Sigmoid colon (tissue), 7 donors: ENCODE data around the gene HERC4. TPM values are rescaled to one million over a fixed set of nuclear protein-coding genes. Genes with fewer than 3 reads are reported as not detected.
"Not testable (repeated sequence)": the region's sequence is repeated elsewhere in the genome, so short reads cannot be mapped to it uniquely, and the experiment has no call there.

Source experiments
- DNase-seq: peaks from one replicate; pipeline ENCODE4 v3.0.0-alpha.2; 2019
- H3K27ac ChIP-seq, 4 donors: fragments of 200-600 bp; sonication (generic); one replicate each; pipeline ENCODE4 v1.5.1; 2016 to 2019; ENCODE audit warnings: mild to moderate bottlenecking in 1 of 4
- H3K27me3 ChIP-seq, 3 donors: fragments of 200-600 bp; sonication (generic); one replicate each; pipeline ENCODE4 v1.5.1; 2019; ENCODE audit warnings: mild to moderate bottlenecking in 1 of 3
- H3K36me3 ChIP-seq, 4 donors: fragments of 200-600 bp; sonication (generic); one replicate each; pipeline ENCODE4 v1.5.1; 2016 to 2019
- H3K4me1 ChIP-seq, 4 donors: fragments of 200-600 bp; sonication (generic); one replicate each; pipeline ENCODE4 v1.5.1; 2017 to 2019
- H3K4me3 ChIP-seq, 4 donors: fragments of 200-600 bp; sonication (generic); one replicate each; pipeline ENCODE4 v1.5.1; 2017 to 2019; ENCODE audit warnings: mild to moderate bottlenecking in 2 of 4, moderate library complexity in 1 of 4
- H3K9me3 ChIP-seq, 4 donors: fragments of 200-600 bp in 3 of 4; sonication (generic) in 3 of 4; one replicate each; pipeline versions ENCODE4 v1.5.1 to v1.6.1; 2013 to 2019
- CTCF ChIP-seq, 4 experiments: fragments of 450-650 bp in 3 of 4; fragments of 200-600 bp in 1 of 4; IDR thresholded peaks; one replicate each; pipeline ENCODE4 v1.5.1; 2016 to 2019; ENCODE audit warnings: antibody characterized with exemption in 4 of 4, mild to moderate bottlenecking in 3 of 4, moderate library complexity in 2 of 4
- EP300 ChIP-seq, 4 donors: sonication (generic); formaldehyde crosslinking; IDR thresholded peaks; one replicate each; pipeline ENCODE4 v1.6.1; 2017; ENCODE audit warnings: antibody characterized with exemption in 4 of 4
- POLR2A ChIP-seq, 2 donors: fragments of 450-650 bp; IDR thresholded peaks; one replicate each; pipeline ENCODE4 v1.6.1; 2016; ENCODE audit warnings: antibody characterized with exemption in 2 of 2, mild to moderate bottlenecking in 2 of 2, moderate library complexity in 2 of 2
- POLR2AphosphoS5 ChIP-seq, 4 donors: sonication (generic); formaldehyde crosslinking; IDR thresholded peaks; one replicate each; pipeline ENCODE4 v1.6.1; 2017; ENCODE audit warnings: antibody characterized with exemption in 4 of 4
- WGBS, 2 donors: extraction: QIAGEN DNeasy Blood & Tissue Kit; methylation state at CpG; one replicate each; pipeline ENCODE4 v1.1.7; 2013; 5-methylcytosine and 5-hydroxymethylcytosine counted together
- intact Hi-C: fragments of 100-400 bp; cut with DNase I; formaldehyde crosslinking; loops from one replicate; pipeline ENCODE4 v1.15.1; 2023
- polyA plus RNA-seq, 3 donors: library from polyadenylated mRNA; stranded (reverse); fragments of 200-250 nt; gene quantifications; one replicate each; pipeline ENCODE4 v1.2.3, GENCODE V29; 2013
- total RNA-seq, 4 donors: library from RNA; depleted of rRNA; stranded (reverse); fragments of >200 nt; gene quantifications; one replicate each; pipeline ENCODE4 v1.1.0, GENCODE V29; 2016
- donor health status: healthy with polysubstance abuse.
- donor health status: Bipolar disorder and iron deficiency.
- donor health status: healthy.

HERC4 gene
- total and polyA plus RNA-seq, 7 donors: 15.0 to 54.3 (median 49.2) TPM

- intact Hi-C loops: no loop called here
- Histone ChIP-seq H3K27ac (no peak overlapping the region), H3K4me1 (no peaks in the 10 kb centered on the region), H3K9me3 (peaks cover 0 to 3% (median 1%) of the 10 kb centered on the region in 4 donors), H3K27me3 (no peaks in the 10 kb centered on the region), H3K4me3 (no peak overlapping the region), H3K36me3 (peaks cover 0 to 59% (median 11%) of the 10 kb centered on the region in 4 donors)
- TF ChIP-seq POLR2AphosphoS5 (IDR thresholded peaks at IDR 0.05): no peak
- no peak for TF ChIP-seq EP300 (IDR thresholded peaks at IDR 0.05)
- TF ChIP-seq CTCF (IDR thresholded peaks at IDR 0.05): no peak
- TF ChIP-seq POLR2A (IDR thresholded peaks at IDR 0.05): no peak
- no peak for DNase-seq
These were observed 105.2 kb downstream of the HERC4 start for GRCh38 chr10:67969875-67970274.

- 86 to 99% methylated on average over 4 of the region's 4 CpGs for WGBS, 2 donors
- H3K4me3 ChIP-seq, H3K9me3 ChIP-seq, H3K27me3 ChIP-seq, intact Hi-C loops, H3K4me1 ChIP-seq, DNase-seq, H3K27ac ChIP-seq: not testable (repeated sequence)
- H3K36me3 ChIP-seq: peaks cover 0 to 40% (median 7%) of the 10 kb centered on the region in 4 donors
These were observed 109.0 kb downstream of the HERC4 start for GRCh38 chr10:67966035-67966434.

GRCh38 chr10:67965456-67965855 lies 109.6 kb downstream of the HERC4 start:
- TF ChIP-seq POLR2AphosphoS5 (IDR thresholded peaks at IDR 0.05) (no peak), EP300 (IDR thresholded peaks at IDR 0.05) (no peak)
- no peak for DNase-seq
- intact Hi-C loops: no loop called here
- Histone ChIP-seq H3K4me1 (no peaks in the 10 kb centered on the region), H3K9me3 (no peaks in the 10 kb centered on the region), H3K36me3 (peaks cover 0 to 35% (median 7%) of the 10 kb centered on the region in 4 donors), H3K27ac (no peak overlapping the region), H3K4me3 (no peak overlapping the region), H3K27me3 (no peaks in the 10 kb centered on the region)
- WGBS, 2 donors: 96 to 97% methylated on average over 2 of the region's 2 CpGs

- Histone ChIP-seq H3K36me3 (peaks cover 0 to 28% (median 2%) of the 10 kb centered on the region in 4 donors), H3K4me1 (no peaks in the 10 kb centered on the region), H3K27ac (no peak overlapping the region), H3K4me3 (no peak overlapping the region), H3K9me3 (no peaks in the 10 kb centered on the region), H3K27me3 (no peaks in the 10 kb centered on the region)
- WGBS, 2 donors: 94 to 95% methylated on average over 8 of the region's 8 CpGs
- TF ChIP-seq POLR2AphosphoS5 (IDR thresholded peaks at IDR 0.05): no peak
- DNase-seq: no peak
- intact Hi-C loops: no loop called here
These were observed 115.1 kb downstream of the HERC4 start for GRCh38 chr10:67959839-67960476.

- 96 to 98% methylated on average over 6 of the region's 6 CpGs for WGBS, 2 donors
- intact Hi-C loops: no loop called here
These were observed 119.5 kb downstream of the HERC4 start for GRCh38 chr10:67955614-67956013.

GRCh38 chr10:67943917-67944316 lies 131.2 kb downstream of the HERC4 start:
- Histone ChIP-seq H3K4me1 (no peaks in the 10 kb centered on the region), H3K27ac (no peak overlapping the region), H3K4me3 (no peak overlapping the region), H3K27me3 (no peaks in the 10 kb centered on the region), H3K36me3 (peaks cover 0 to 60% (median 14%) of the 10 kb centered on the region in 4 donors), H3K9me3 (no peaks in the 10 kb centered on the region)
- intact Hi-C loops: no loop called here
- WGBS, 2 donors: 96 to 98% methylated on average over 2 of the region's 2 CpGs
- TF ChIP-seq POLR2AphosphoS5 (IDR thresholded peaks at IDR 0.05) (no peak), POLR2A (IDR thresholded peaks at IDR 0.05) (no peak), EP300 (IDR thresholded peaks at IDR 0.05) (no peak), CTCF (IDR thresholded peaks at IDR 0.05) (no peak)
- DNase-seq: no peak

More at GRCh38 chr10:67955614-67956013, 119.5 kb downstream of the HERC4 start:
- no peak for TF ChIP-seq POLR2AphosphoS5 (IDR thresholded peaks at IDR 0.05)
- no peak for TF ChIP-seq CTCF (IDR thresholded peaks at IDR 0.05)
- TF ChIP-seq EP300 (IDR thresholded peaks at IDR 0.05): no peak
- TF ChIP-seq POLR2A (IDR thresholded peaks at IDR 0.05): no peak
- H3K36me3 ChIP-seq: peaks cover 0 to 56% (median 5%) of the 10 kb centered on the region in 4 donors
- H3K27me3 ChIP-seq: no peaks in the 10 kb centered on the region
- no peak overlapping the region for H3K4me3 ChIP-seq
- no peaks in the 10 kb centered on the region for H3K4me1 ChIP-seq
- no peak for DNase-seq
- no peaks in the 10 kb centered on the region for H3K9me3 ChIP-seq
- H3K27ac ChIP-seq: no peak overlapping the region
